22Rv1 (cell line): ENCODE measurements around the gene AATF.

Experiments
- ZFX ChIP-seq: fragments of 450-650 bp; IDR thresholded peaks from 2 replicates; pipeline ENCODE4 v1.6.1; 2017; ENCODE audit warnings: antibody characterized with exemption, borderline replicate concordance
- TF ChIP-seq, protein P1 (sequence below): fragments of 450-650 bp; IDR thresholded peaks from 2 replicates; pipeline ENCODE4 v1.5.1; 2017; ENCODE audit warnings: mild to moderate bottlenecking

DNA sequence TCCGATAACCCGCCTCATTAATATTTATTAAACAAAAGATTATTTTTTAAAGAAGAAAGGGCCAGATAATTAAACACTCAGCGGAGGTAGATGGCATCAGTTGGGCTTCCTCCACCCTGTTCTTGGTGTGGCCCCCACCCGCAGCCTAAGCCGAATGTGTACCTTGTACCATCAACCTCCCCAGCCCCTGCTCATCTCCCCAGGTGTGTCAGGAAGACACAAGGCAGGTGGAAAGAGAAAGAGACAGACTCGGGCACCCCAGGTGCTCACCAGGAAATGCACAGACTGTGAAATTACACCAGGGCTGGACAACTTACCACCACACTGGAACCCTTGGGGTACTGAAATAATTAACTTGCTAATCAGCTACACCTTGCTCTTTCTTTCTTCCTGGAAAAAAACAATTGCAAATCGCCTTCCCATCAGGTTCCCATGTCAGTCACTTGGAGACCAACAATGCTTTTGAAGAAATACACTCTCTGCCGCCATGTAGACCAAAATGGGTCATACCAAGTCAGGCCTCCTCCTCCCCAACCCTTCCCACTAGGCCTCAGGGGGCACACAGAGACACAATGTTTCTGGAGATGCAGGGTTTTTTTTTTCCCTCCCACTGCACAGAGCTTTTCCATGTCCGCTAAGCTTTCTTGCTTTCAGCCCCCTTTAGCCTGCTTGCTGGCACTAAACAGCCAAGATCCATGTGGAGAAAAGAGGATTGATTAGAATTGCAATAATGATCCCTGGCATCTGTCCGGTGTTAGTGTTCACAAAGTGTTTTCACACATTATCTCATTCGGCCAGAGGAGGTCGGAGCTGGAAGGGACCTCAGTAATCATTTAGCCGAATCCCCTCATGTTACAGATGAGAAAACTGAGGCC, 20.0 kb upstream of the AATF start:
- TF ChIP-seq, protein P1, sequence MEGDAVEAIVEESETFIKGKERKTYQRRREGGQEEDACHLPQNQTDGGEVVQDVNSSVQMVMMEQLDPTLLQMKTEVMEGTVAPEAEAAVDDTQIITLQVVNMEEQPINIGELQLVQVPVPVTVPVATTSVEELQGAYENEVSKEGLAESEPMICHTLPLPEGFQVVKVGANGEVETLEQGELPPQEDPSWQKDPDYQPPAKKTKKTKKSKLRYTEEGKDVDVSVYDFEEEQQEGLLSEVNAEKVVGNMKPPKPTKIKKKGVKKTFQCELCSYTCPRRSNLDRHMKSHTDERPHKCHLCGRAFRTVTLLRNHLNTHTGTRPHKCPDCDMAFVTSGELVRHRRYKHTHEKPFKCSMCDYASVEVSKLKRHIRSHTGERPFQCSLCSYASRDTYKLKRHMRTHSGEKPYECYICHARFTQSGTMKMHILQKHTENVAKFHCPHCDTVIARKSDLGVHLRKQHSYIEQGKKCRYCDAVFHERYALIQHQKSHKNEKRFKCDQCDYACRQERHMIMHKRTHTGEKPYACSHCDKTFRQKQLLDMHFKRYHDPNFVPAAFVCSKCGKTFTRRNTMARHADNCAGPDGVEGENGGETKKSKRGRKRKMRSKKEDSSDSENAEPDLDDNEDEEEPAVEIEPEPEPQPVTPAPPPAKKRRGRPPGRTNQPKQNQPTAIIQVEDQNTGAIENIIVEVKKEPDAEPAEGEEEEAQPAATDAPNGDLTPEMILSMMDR, result no peak
- TF ChIP-seq ZFX, result no peak
